HG03378 (cell line): ENCODE data around the gene ITPRID2.

Experiments used
- ATAC-seq: cut with Tn5 transposase; IDR thresholded peaks from one replicate; pipeline ENCODE4 v1.9.1; 2021; ENCODE audit warnings: mild to moderate bottlenecking, moderate library complexity; ENCODE audit not compliant: unreplicated experiment

ITPRID2 gene

GRCh38 chr2:181891258-181891965 lies at the start of gene ITPRID2:
TSS of gene ITPRID2 (plus strand) at chr2:181891730. CDS start at chr2:181892067, 337 bp downstream.
- ATAC-seq, result peak; percentile 43

- no peak for ATAC-seq
Measured at GRCh38 chr2:181844551-181845290, 46.8 kb upstream of the ITPRID2 start.

- ATAC-seq, result no peak
Measured at GRCh38 chr2:181846399-181847197, 44.9 kb upstream of the ITPRID2 start.

GRCh38 chr2:181847198-181847556 lies 44.4 kb upstream of the ITPRID2 start:
- ATAC-seq, result no peak

GRCh38 chr2:181847702-181848101 lies 43.8 kb upstream of the ITPRID2 start:
- no peak for ATAC-seq

GRCh38 chr2:181848261-181848886 lies 43.2 kb upstream of the ITPRID2 start:
- no peak for ATAC-seq

GRCh38 chr2:181849601-181850000 lies 41.9 kb upstream of the ITPRID2 start:
- no peak for ATAC-seq

GRCh38 chr2:181850936-181851560 lies 40.5 kb upstream of the ITPRID2 start:
- ATAC-seq, result peak; percentile 48

- no peak for ATAC-seq
Measured at GRCh38 chr2:181851726-181852125, 39.8 kb upstream of the ITPRID2 start.

- ATAC-seq, result no peak
Measured at GRCh38 chr2:181853696-181854095, 37.8 kb upstream of the ITPRID2 start.

GRCh38 chr2:181857483-181857882 lies 34.0 kb upstream of the ITPRID2 start:
- no peak for ATAC-seq

- no peak for ATAC-seq
Measured at GRCh38 chr2:181858600-181858999, 32.9 kb upstream of the ITPRID2 start.

GRCh38 chr2:181859123-181859522 lies 32.4 kb upstream of the ITPRID2 start:
- ATAC-seq, result no peak

GRCh38 chr2:181859803-181860202 lies 31.7 kb upstream of the ITPRID2 start:
- no peak for ATAC-seq

- no peak for ATAC-seq
Measured at GRCh38 chr2:181861379-181861778, 30.2 kb upstream of the ITPRID2 start.

- ATAC-seq, result no peak
Measured at GRCh38 chr2:181862583-181863281, 28.8 kb upstream of the ITPRID2 start.

- ATAC-seq, result no peak
Measured at GRCh38 chr2:181872178-181872577, 19.4 kb upstream of the ITPRID2 start.

- ATAC-seq, result no peak
Measured at GRCh38 chr2:181876614-181877063, 14.9 kb upstream of the ITPRID2 start.

- no peak for ATAC-seq
Measured at GRCh38 chr2:181877181-181877664, 14.3 kb upstream of the ITPRID2 start.

- no peak for ATAC-seq
Measured at GRCh38 chr2:181878448-181878847, 13.1 kb upstream of the ITPRID2 start.
